ENCODE results near the gene ADAMTSL5.

Gene ADAMTSL5

GRCh38 chr19:1491114-1491848 is 21.5 kb downstream of the ADAMTSL5 start, which contains the start of gene REEP6:
REEP6 (plus strand) TSS chr19:1491181; CDS start chr19:1491270, 89 bp downstream.
- TF ChIP-seq CEBPB (IDR thresholded peaks at IDR 0.05) (no peak), YY1 (IDR thresholded peaks at IDR 0.05; ENCODE audit: low read depth) (no peak), USF1 (IDR thresholded peaks at IDR 0.05) (no peak), REST (IDR thresholded peaks at IDR 0.05; ENCODE audit: low read depth) (no peak), EP300 (IDR thresholded peaks at IDR 0.05; ENCODE audit: borderline replicate concordance) (no peak), EGR1 (IDR thresholded peaks at IDR 0.05) (peak; percentile 72), TAF1 (IDR thresholded peaks at IDR 0.05; ENCODE audit: low read depth) (0 out of 2 replicates have a peak, but pooled peaks have one; percentile 4), MAX (IDR thresholded peaks at IDR 0.05) (peak; percentile 95), CREB1 (IDR thresholded peaks at IDR 0.05; ENCODE audit: low read depth) (no peak), NFIC (IDR thresholded peaks at IDR 0.05) (no peak), TCF12 (IDR thresholded peaks at IDR 0.05; ENCODE audit: low read depth) (no peak)

GRCh38 chr19:1490311-1491113 is 22.3 kb downstream of the ADAMTSL5 start, which contains the start of gene PCSK4:
PCSK4 (minus strand) TSS chr19:1490350; CDS start chr19:1490346, 4 bp downstream.
- TF ChIP-seq EGR1 (IDR thresholded peaks at IDR 0.05), result no peak
- peak; percentile 60 for TF ChIP-seq MAX (IDR thresholded peaks at IDR 0.05)
- 0 out of 2 replicates have a peak, but pooled peaks have one; percentile 24 for TF ChIP-seq FOXM1 (IDR thresholded peaks at IDR 0.05; ENCODE audit: borderline replicate concordance, low read depth)
- TF ChIP-seq TEAD4 (IDR thresholded peaks at IDR 0.05), result no peak
- no peak for TF ChIP-seq NFIC (IDR thresholded peaks at IDR 0.05)

GRCh38 chr19:1489463-1490310 is 23.1 kb downstream of the ADAMTSL5 start:
- TF ChIP-seq EP300 (IDR thresholded peaks at IDR 0.05; ENCODE audit: borderline replicate concordance) (no peak), EGR1 (IDR thresholded peaks at IDR 0.05) (peak; percentile 62; the same call in 1 of the 2 replicates), ZBTB7A (IDR thresholded peaks at IDR 0.05; ENCODE audit: low read depth) (peak; percentile 68; the same call in 1 of the 2 replicates)

- no peak for TF ChIP-seq CREB1 (IDR thresholded peaks at IDR 0.05; ENCODE audit: low read depth)
- TF ChIP-seq FOXM1 (IDR thresholded peaks at IDR 0.05; ENCODE audit: borderline replicate concordance, low read depth), result no peak
- no peak for TF ChIP-seq EP300 (IDR thresholded peaks at IDR 0.05; ENCODE audit: borderline replicate concordance)
- TF ChIP-seq YY1 (IDR thresholded peaks at IDR 0.05; ENCODE audit: low read depth), result no peak
- TF ChIP-seq TCF12 (IDR thresholded peaks at IDR 0.05; ENCODE audit: low read depth), result no peak
- TF ChIP-seq MAX (IDR thresholded peaks at IDR 0.05), result no peak
These were observed 24.6 kb downstream of the ADAMTSL5 start for GRCh38 chr19:1488282-1488601.

GRCh38 chr19:1487576-1488281 is 25.1 kb downstream of the ADAMTSL5 start:
- no peak for TF ChIP-seq TAF1 (IDR thresholded peaks at IDR 0.05; ENCODE audit: low read depth)
- no peak for TF ChIP-seq FOXM1 (IDR thresholded peaks at IDR 0.05; ENCODE audit: borderline replicate concordance, low read depth)
- TF ChIP-seq CEBPB (IDR thresholded peaks at IDR 0.05), result no peak
- no peak for TF ChIP-seq RAD21 (IDR thresholded peaks at IDR 0.05; ENCODE audit: low read depth)
- TF ChIP-seq TCF12 (IDR thresholded peaks at IDR 0.05; ENCODE audit: low read depth), result no peak
- TF ChIP-seq TEAD4 (IDR thresholded peaks at IDR 0.05), result no peak
- no peak for TF ChIP-seq ZBTB7A (IDR thresholded peaks at IDR 0.05; ENCODE audit: low read depth)
- no peak for TF ChIP-seq CREB1 (IDR thresholded peaks at IDR 0.05; ENCODE audit: low read depth)

- TF ChIP-seq ZBTB7A (IDR thresholded peaks at IDR 0.05; ENCODE audit: low read depth), result no peak
- TF ChIP-seq EGR1 (IDR thresholded peaks at IDR 0.05), result no peak
- TF ChIP-seq MAX (IDR thresholded peaks at IDR 0.05), result no peak
- TF ChIP-seq NFIC (IDR thresholded peaks at IDR 0.05), result no peak
These were observed 25.9 kb downstream of the ADAMTSL5 start for GRCh38 chr19:1486720-1487575.
